SW480 (cell line): ENCODE results near the gene ITGA5.
A peak's percentile ranks its signal among the peaks of the same experiment; 100 is the strongest.

ENCODE experiments used
- DNase-seq: peaks from one replicate; pipeline ENCODE4 v3.0.0-alpha.2; 2016; ENCODE audit warnings: low spot score

The ITGA5 gene

GRCh38 chr12:54419088-54419887 is at the start of gene ITGA5:
Gene ITGA5 (minus strand): TSS chr12:54419266. CDS start chr12:54419198, 68 bp downstream.
- DNase-seq, result peak; percentile 62

- DNase-seq, result no peak
Observed at GRCh38 chr12:54465857-54466523, 46.9 kb upstream of the ITGA5 start.

GRCh38 chr12:54463484-54463883 is 44.4 kb upstream of the ITGA5 start:
- DNase-seq, result no peak

- no peak for DNase-seq
Observed at GRCh38 chr12:54463034-54463433, 44.0 kb upstream of the ITGA5 start.

- DNase-seq, result no peak
Observed at GRCh38 chr12:54460317-54460923, 41.4 kb upstream of the ITGA5 start.

GRCh38 chr12:54459355-54459754 is 40.3 kb upstream of the ITGA5 start:
- DNase-seq, result no peak

GRCh38 chr12:54455760-54456469 is 36.8 kb upstream of the ITGA5 start:
- DNase-seq, result no peak

GRCh38 chr12:54452628-54453027 is 33.6 kb upstream of the ITGA5 start:
- DNase-seq, result no peak

GRCh38 chr12:54448344-54448743 is 29.3 kb upstream of the ITGA5 start:
- DNase-seq, result no peak

GRCh38 chr12:54447917-54448316 is 28.9 kb upstream of the ITGA5 start:
- no peak for DNase-seq

GRCh38 chr12:54444206-54444605 is 25.1 kb upstream of the ITGA5 start:
- DNase-seq, result no peak

- DNase-seq, result no peak
Observed at GRCh38 chr12:54443446-54443845, 24.4 kb upstream of the ITGA5 start.

GRCh38 chr12:54442961-54443360 is 23.9 kb upstream of the ITGA5 start:
- DNase-seq, result no peak

GRCh38 chr12:54442099-54442498 is 23.0 kb upstream of the ITGA5 start:
- no peak for DNase-seq

GRCh38 chr12:54439521-54440255 is 20.6 kb upstream of the ITGA5 start:
- peak; percentile 82 for DNase-seq

GRCh38 chr12:54439096-54439495 is 20.0 kb upstream of the ITGA5 start:
- no peak for DNase-seq

- no peak for DNase-seq
Observed at GRCh38 chr12:54438517-54438916, 19.5 kb upstream of the ITGA5 start.

GRCh38 chr12:54437697-54438096 is 18.6 kb upstream of the ITGA5 start:
- no peak for DNase-seq

GRCh38 chr12:54437243-54437642 is 18.2 kb upstream of the ITGA5 start:
- no peak for DNase-seq

- peak; percentile 35 for DNase-seq
Observed at GRCh38 chr12:54432815-54433164, 13.7 kb upstream of the ITGA5 start.

GRCh38 chr12:54431911-54432814 is 13.1 kb upstream of the ITGA5 start:
- DNase-seq, result peak; percentile 98
